Measurements from ENCODE around the gene NEURL1B.

DNA sequence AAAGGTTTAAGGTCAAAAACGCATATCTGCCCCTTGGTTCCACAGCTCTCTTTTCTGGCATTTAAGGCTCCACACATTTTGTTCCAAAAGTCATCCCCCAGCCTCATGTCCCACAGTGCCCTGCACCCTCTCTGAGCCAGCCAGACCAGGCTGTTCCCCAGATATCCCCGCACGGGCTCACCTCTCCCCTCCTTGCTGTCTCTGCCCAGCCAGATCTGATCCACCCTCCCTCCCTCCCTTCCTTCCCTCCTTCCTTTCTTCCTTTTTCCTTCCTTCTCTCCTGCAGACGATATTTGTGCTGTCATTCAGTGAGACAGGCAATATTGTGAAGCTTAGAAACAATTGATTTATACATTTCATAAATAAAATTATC is 92.9 kb downstream of the NEURL1B start:
- TF ChIP-seq, protein P1, sequence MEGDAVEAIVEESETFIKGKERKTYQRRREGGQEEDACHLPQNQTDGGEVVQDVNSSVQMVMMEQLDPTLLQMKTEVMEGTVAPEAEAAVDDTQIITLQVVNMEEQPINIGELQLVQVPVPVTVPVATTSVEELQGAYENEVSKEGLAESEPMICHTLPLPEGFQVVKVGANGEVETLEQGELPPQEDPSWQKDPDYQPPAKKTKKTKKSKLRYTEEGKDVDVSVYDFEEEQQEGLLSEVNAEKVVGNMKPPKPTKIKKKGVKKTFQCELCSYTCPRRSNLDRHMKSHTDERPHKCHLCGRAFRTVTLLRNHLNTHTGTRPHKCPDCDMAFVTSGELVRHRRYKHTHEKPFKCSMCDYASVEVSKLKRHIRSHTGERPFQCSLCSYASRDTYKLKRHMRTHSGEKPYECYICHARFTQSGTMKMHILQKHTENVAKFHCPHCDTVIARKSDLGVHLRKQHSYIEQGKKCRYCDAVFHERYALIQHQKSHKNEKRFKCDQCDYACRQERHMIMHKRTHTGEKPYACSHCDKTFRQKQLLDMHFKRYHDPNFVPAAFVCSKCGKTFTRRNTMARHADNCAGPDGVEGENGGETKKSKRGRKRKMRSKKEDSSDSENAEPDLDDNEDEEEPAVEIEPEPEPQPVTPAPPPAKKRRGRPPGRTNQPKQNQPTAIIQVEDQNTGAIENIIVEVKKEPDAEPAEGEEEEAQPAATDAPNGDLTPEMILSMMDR (IDR thresholded peaks at IDR 0.05) = no peak
- no peak for TF ChIP-seq POLR2A (IDR thresholded peaks at IDR 0.05)
